ENCODE data around the gene GATA1.

Gene GATA1

DNA sequence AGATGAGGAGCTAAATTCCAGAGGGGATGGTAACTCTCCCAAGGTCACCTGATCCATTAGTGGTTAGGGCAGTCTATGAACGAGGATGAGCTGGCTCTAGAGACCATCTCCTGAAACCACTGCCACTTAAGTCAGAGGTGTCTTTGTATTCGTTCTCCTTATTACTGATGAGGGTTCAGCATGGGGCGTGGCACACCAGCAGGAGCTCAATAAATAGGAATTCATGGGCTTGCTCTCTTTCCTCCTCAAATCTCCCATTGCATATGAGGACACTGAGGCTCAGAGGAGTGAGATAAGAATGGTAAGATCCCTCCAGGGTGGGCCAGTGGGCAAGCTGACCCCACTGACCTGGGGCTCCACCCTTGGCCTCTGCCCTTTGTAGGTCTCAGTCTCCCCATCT is 1.7 kb upstream of the GATA1 start:
- H3K4me3 ChIP-seq (ENCODE audit: low read depth, low read length) = no peak overlapping the region
- TF ChIP-seq, protein P1, sequence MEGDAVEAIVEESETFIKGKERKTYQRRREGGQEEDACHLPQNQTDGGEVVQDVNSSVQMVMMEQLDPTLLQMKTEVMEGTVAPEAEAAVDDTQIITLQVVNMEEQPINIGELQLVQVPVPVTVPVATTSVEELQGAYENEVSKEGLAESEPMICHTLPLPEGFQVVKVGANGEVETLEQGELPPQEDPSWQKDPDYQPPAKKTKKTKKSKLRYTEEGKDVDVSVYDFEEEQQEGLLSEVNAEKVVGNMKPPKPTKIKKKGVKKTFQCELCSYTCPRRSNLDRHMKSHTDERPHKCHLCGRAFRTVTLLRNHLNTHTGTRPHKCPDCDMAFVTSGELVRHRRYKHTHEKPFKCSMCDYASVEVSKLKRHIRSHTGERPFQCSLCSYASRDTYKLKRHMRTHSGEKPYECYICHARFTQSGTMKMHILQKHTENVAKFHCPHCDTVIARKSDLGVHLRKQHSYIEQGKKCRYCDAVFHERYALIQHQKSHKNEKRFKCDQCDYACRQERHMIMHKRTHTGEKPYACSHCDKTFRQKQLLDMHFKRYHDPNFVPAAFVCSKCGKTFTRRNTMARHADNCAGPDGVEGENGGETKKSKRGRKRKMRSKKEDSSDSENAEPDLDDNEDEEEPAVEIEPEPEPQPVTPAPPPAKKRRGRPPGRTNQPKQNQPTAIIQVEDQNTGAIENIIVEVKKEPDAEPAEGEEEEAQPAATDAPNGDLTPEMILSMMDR (IDR thresholded peaks at IDR 0.05; ENCODE audit: low read depth, low read length) = no peak

DNA sequence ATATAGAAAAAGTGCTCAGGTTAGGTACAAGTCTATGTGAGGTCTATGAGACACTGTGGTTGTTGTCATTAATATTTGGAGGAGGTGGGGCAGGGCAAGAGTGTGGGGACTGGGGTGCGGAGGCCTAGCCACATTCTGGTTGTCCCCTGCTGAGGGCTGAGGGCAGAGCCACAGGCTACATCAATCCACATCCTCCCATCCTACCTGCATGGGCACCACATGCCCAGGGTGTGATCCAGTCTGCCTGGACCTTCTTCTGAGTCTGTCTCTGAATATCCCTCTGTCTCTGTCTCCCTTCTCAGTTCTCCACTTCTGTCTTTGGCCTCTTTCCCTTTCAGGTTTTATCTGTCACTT is 1.2 kb upstream of the GATA1 start:
- TF ChIP-seq, protein P1 (IDR thresholded peaks at IDR 0.05; ENCODE audit: low read depth, low read length) = no peak
- no peak overlapping the region for H3K4me3 ChIP-seq (ENCODE audit: low read depth, low read length)

DNA sequence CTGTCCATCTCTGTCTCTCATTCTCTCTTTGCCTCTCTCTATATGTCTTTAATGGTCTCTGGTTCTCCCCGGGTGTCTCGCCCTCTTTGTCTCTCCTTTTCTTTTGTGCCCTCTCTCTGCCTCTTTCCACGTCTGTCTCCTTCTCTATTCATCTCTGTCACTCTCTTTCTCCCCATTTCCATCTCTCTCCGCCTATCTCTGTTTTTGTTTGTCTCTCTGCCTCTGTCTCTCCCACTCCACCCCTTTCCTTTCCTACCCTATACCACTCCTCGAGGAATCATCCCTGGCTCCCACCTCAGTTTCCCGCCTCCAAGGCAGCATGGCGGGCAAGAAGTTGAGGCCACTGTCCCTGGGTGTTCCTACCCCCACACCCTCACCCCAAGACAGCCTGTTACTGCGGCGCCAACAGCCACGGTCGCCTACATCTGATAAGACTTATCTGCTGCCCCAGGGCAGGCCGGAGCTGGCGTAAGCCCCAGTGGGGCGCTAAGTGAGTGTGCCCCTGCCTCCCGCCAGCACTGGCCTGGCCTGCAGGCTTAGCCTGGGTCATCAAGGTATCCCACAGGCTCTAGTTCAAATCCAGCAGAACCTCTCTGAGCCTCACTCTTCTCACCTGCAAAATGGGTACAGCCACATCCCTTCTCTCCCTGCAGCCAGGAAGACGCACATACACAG is 713 bp upstream of the GATA1 start:
- TF ChIP-seq, protein P1 (IDR thresholded peaks at IDR 0.05; ENCODE audit: low read depth, low read length) = no peak
- H3K4me3 ChIP-seq (ENCODE audit: low read depth, low read length) = no peak overlapping the region

DNA sequence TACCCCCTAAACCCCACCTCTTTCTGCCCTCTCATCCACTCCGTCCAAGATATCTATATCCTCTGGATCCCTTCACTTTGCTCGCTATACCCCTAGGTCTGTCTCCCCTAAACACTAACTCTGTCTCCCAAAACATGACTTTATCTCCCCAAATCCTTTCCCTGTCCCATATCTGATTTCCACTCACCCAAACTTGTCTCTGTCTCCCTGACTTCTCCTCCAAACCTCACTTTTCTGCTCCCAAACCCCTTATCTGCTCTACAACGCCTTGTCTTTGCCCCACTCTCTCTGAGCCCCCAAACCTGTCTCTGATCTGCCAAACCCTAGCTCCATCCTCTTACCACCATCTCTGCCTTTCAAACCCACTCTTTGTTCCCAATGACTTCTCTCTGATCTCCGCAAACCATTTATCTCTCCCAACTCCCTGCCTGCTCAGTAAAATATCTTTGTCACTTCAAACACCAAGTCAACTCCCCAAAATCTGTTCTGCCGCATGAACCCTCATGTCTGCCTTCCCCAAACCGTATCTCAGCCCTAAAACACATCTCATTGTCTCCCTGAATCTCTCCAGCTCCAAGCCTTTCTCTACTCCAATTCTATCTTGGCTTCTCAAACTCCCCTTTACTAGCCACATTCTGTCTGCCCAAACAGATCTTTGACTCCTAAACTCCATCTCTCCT is 575 bp downstream of the GATA1 start:
- no peak overlapping the region for H3K4me3 ChIP-seq (ENCODE audit: low read depth, low read length)
- TF ChIP-seq, protein P1 (IDR thresholded peaks at IDR 0.05; ENCODE audit: low read depth, low read length) = no peak

DNA sequence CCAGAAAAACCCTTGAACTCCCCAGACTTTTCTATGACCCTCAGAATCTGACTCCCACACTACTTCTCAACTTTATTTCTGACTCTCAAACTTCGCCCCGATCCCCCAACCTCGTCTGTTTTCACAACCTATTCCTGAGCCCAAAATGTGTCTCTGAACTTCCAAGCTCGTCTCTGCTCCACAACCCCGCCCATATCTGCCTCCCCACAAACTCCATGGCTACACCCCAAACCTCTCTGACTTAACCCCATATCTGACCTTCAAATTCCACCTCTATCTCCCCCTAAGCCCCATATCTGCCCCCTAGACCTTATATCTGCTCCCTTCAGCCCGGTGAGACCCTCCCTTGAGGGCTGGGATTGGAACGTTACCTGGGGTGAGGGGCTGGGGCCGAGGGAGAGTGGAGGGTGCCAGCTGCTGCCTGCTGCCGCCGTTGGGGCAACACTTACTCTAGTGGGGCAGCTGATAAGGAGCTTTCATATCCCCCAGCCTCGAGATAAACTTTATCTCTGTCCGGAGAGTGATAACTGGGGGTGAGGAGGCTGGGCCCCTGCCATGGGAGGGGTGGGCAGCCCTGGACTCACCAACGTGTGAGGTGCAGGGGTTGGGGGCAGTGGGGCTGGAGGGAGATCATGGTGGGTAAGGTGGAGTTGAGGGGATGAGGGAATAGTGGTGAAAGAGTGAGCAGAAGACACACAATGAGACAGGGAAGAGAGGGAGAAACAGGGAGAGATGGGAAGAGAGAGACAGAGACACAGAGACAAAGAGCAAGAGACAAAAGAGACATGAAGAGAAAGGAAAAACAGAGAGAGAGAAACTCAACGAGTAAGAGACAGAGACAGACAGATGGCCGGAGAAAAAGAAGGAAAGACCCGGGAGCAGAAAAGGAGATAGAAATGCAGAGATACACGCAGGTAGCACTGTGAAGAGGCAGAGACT is 1.4 kb downstream of the GATA1 start:
- H3K4me3 ChIP-seq (ENCODE audit: low read depth, low read length) = no peak overlapping the region
- TF ChIP-seq, protein P1 (IDR thresholded peaks at IDR 0.05; ENCODE audit: low read depth, low read length) = no peak

DNA sequence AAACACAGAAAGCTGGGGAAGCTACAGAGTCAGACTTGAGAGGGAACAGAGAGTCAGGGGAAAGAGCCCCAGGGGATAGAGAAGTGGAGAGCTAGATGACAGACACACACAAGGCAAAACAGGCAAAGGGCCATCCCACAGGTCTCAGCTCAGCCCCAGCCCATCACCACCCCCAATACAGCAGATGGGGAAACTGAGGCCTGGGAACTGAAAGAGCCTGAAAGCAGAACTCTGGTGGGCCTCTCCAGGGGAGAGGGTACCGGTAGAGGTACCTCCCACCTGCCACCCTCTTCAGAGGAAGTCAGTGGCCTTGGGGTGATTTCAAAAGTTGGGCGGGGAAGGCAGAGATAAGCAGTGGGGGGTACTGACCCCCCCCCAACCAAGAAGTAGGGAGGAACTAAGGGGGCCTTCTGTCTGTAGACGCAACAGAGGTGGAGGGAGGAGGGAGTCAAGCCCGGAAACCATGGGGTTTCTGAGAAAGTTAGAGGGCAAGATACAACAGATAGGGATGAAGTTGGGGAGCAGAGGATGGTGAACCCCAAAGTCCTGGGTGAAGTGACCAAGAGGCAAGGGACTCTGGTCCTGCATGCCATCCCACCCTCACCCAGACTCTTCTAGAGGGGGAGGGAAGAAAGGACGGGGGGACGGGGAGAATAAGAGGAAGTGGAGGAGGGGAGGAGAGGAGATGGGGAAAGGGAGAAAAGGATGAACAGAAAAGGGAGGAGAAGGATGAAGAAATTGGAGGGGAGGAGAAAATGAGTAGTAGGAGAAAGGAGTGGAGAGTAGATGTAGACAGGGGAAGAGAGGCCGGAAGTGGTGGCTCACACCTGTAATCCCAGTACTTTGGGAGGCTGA is 3.2 kb downstream of the GATA1 start:
- TF ChIP-seq, protein P1 (IDR thresholded peaks at IDR 0.05; ENCODE audit: low read depth, low read length) = no peak
- H3K4me3 ChIP-seq (ENCODE audit: low read depth, low read length) = no peak overlapping the region

All from WI38 (cell line).